Endothelial cell of umbilical vein (primary cell): ENCODE results near the gene CCDC74A. TPM values are rescaled to one million over a fixed set of nuclear protein-coding genes. Genes with fewer than 3 reads are reported as not detected.

Source experiments
- BruUV-seq: library from RNA; stranded (reverse); fragments of 400-500 nt; replicated peaks from 2 replicates; lab custom pipeline; 2021; lab: Mats Ljungman, UMichigan
- CTCF ChIA-PET: fragments of 300-600, 350-600 bp; sonication (Branson Sonifier 250); formaldehyde crosslinking; loops from one replicate; lab custom pipeline; 2021; ENCODE audit warnings: antibody characterized with exemption, inconsistent platforms; lab: Charles Lee
- POLR2A ChIA-PET: fragments of 300-600, 350-600 bp; sonication (Branson Sonifier 250); formaldehyde crosslinking; loops from one replicate; lab custom pipeline; 2021; ENCODE audit warnings: antibody characterized with exemption, inconsistent platforms; lab: Charles Lee
- DNase-seq: peaks from one replicate; pipeline ENCODE4 v3.0.0-alpha.2; 2011; ENCODE audit warnings: low read depth, low spot score
- FAIRE-seq: peaks from 2 replicates; lab custom pipeline; 2011; peaks lifted over from hg19 to GRCh38; lab: Jason Lieb, UNC
- H2AFZ ChIP-seq: 2 replicates; pipeline ENCODE4 v1.6.0; 2012; ENCODE audit warnings: low read depth, low read length, control low read depth, inconsistent platforms
- H3K27ac ChIP-seq: 2 replicates; pipeline ENCODE4 v1.5.1; 2011; ENCODE audit warnings: low read depth, mild to moderate bottlenecking, control low read depth, low read length, moderate library complexity; ENCODE audit not compliant: insufficient read depth
- H3K27me3 ChIP-seq, 2 experiments: 2 replicates each; pipeline versions ENCODE4 v1.6.0 to v1.6.1; 2011; ENCODE audit warnings: low read length in 2 of 2, mixed read lengths in 1 of 2; ENCODE audit not compliant: control insufficient read depth in 2 of 2, insufficient read depth in 2 of 2
- H3K36me3 ChIP-seq, 2 experiments: 2 replicates in 1 of 2; 3 replicates in 1 of 2; pipeline ENCODE4 v1.5.1; 2011; ENCODE audit warnings: low read length in 2 of 2, mild to moderate bottlenecking in 1 of 2, moderate library complexity in 1 of 2; ENCODE audit not compliant: control insufficient read depth in 2 of 2, insufficient read depth in 2 of 2; ENCODE audit errors: extremely low read depth in 1 of 2
- H3K4me1 ChIP-seq: 3 replicates; pipeline ENCODE4 v1.5.1; 2011; ENCODE audit warnings: mild to moderate bottlenecking, low read length; ENCODE audit not compliant: control insufficient read depth, insufficient read depth; ENCODE audit errors: extremely low read depth
- H3K4me2 ChIP-seq: 2 replicates; pipeline ENCODE4 v1.6.1; 2011; ENCODE audit warnings: low read length, control low read depth, mixed read lengths; ENCODE audit not compliant: insufficient read depth
- H3K4me3 ChIP-seq, 3 experiments: fragments of 200-600 bp in 1 of 3; sonication (generic), shearing (Covaris generic) in 1 of 3; replicated peaks in 1 of 3; 2 replicates each; pipeline ENCODE4 v1.5.1; 2011 to 2016; ENCODE audit warnings: control low read depth in 3 of 3, low read length in 3 of 3, mild to moderate bottlenecking in 2 of 3, inconsistent platforms in 1 of 3, low read depth in 1 of 3, moderate library complexity in 1 of 3; ENCODE audit not compliant: insufficient read depth in 1 of 3
- H3K79me2 ChIP-seq: 2 replicates; pipeline ENCODE4 v1.6.0; 2012; ENCODE audit warnings: low read length, inconsistent platforms; ENCODE audit not compliant: control insufficient read depth, insufficient read depth
- H3K9ac ChIP-seq: replicated peaks from 2 replicates; pipeline ENCODE3; 2011; ENCODE audit warnings: low read length, control low read depth; ENCODE audit not compliant: insufficient read depth; ENCODE audit errors: extremely low read depth
- H3K9me1 ChIP-seq: replicated peaks from 3 replicates; pipeline ENCODE4 v1.6.0; 2011; ENCODE audit warnings: mild to moderate bottlenecking, low read length; ENCODE audit not compliant: control insufficient read depth, insufficient read depth; ENCODE audit errors: extremely low read depth
- H3K9me3 ChIP-seq: replicated peaks from 2 replicates; pipeline ENCODE4 v1.5.1; 2012; ENCODE audit warnings: low read length, inconsistent platforms; ENCODE audit not compliant: control insufficient read depth, insufficient read depth
- H4K20me1 ChIP-seq: replicated peaks from 2 replicates; pipeline ENCODE3; 2011; ENCODE audit warnings: mild to moderate bottlenecking, low read length; ENCODE audit not compliant: control insufficient read depth, insufficient read depth; ENCODE audit errors: extremely low read depth
- CTCF ChIP-seq, 2 donors: IDR thresholded peaks; 1 replicate in 1 of 2; 2 replicates in 1 of 2; pipeline ENCODE4 v1.5.1; 2011; ENCODE audit warnings: low read length in 2 of 2, mild to moderate bottlenecking in 2 of 2, moderate library complexity in 2 of 2, control low read depth in 1 of 2, inconsistent platforms in 1 of 2, low read depth in 1 of 2; ENCODE audit not compliant: insufficient read depth in 1 of 2; ENCODE audit errors: extremely low read depth in 1 of 2
- EZH2 ChIP-seq: IDR thresholded peaks from 2 replicates; pipeline ENCODE4 v1.6.1; 2012; ENCODE audit warnings: borderline replicate concordance, low read depth, mild to moderate bottlenecking, moderate library complexity, low read length, inconsistent platforms; ENCODE audit not compliant: severe bottlenecking
- FOS ChIP-seq: IDR thresholded peaks from 2 replicates; pipeline ENCODE4 v1.6.1; 2011; ENCODE audit warnings: mild to moderate bottlenecking, low read length, moderate library complexity, borderline replicate concordance; ENCODE audit not compliant: insufficient read depth
- GATA2 ChIP-seq: IDR thresholded peaks from 2 replicates; pipeline ENCODE4 v1.7.0; 2011; ENCODE audit warnings: low read depth, mild to moderate bottlenecking, moderate library complexity, mixed read lengths, low read length; ENCODE audit not compliant: insufficient read length, insufficient read depth
- JUN ChIP-seq: IDR thresholded peaks from 2 replicates; pipeline ENCODE4 v1.6.1; 2011; ENCODE audit warnings: borderline replicate concordance, low read depth; ENCODE audit not compliant: insufficient read length, insufficient read depth
- MAX ChIP-seq: IDR thresholded peaks from 2 replicates; pipeline ENCODE4 v1.6.1; 2011; ENCODE audit not compliant: insufficient read depth, insufficient read length
- MYC ChIP-seq: IDR thresholded peaks from one replicate; pipeline ENCODE4 v1.6.1; 2011; ENCODE audit warnings: mild to moderate bottlenecking, low read depth, low read length
- POLR2A ChIP-seq: IDR thresholded peaks from 2 replicates; pipeline ENCODE4 v1.6.1; 2012; ENCODE audit warnings: low read depth, mild to moderate bottlenecking, control low read depth, low read length
- POLR2AphosphoS5 ChIP-seq: IDR thresholded peaks from 2 replicates; pipeline ENCODE4 v1.6.1; 2012; ENCODE audit warnings: low read depth, mild to moderate bottlenecking, control low read depth, low read length, moderate library complexity; ENCODE audit not compliant: insufficient read depth
- dilution Hi-C: fragments of 300-500 bp; cut with MboI; formaldehyde crosslinking; loops from one replicate; pipeline ENCODE4 v1.15.0; 2019; ENCODE audit warnings: low sequenced_read_pairs; ENCODE audit not compliant: extremely low pct_ligation_motif_present
- intact Hi-C: fragments of 100-400 bp; cut with micrococcal nuclease; formaldehyde crosslinking; loops from one replicate; pipeline ENCODE4 v1.10.0; 2022
- microRNA-seq: library from miRNA; unstranded; fragments of <30 nt; microRNA quantifications from one replicate; pipeline ENCODE4 v1.2.0, GENCODE V29; 2021; ENCODE audit warnings: borderline number of aligned reads, borderline replicate concordance
- polyA plus RNA-seq, 4 experiments: library from polyadenylated mRNA; depleted of rRNA in 3 of 4; stranded (reverse) in 3 of 4; unstranded in 1 of 4; fragments of >200 nt; gene quantifications; 2 replicates each; pipeline versions ENCODE4 v1.2.1 to v1.2.3, GENCODE V29; 2011 to 2012; ENCODE audit warnings: missing spikeins in 1 of 4
- total RNA-seq: library from RNA; stranded (reverse); gene quantifications from 2 replicates; pipeline ENCODE4 v1.2.3, GENCODE V29; 2021

Gene CCDC74A
- total and polyA plus RNA-seq, 2 donors (not counting 3 experiments of a cell fraction or from before 2014, with no cell fraction given) = 7.0 to 11.7 TPM

GRCh38 chr2:131580187-131580586, 52.5 kb downstream of the CCDC74A start:
- POLR2A ChIA-PET = no interaction called here
- H3K79me2 ChIP-seq = no peaks in the 10 kb centered on the region
- BruUV-seq = no TSS peak
- DNase-seq = no peak
- H3K27ac ChIP-seq = no peak overlapping the region
- dilution Hi-C loops = no loop called here
- CTCF ChIA-PET = no interaction called here
- no peaks in the 10 kb centered on the region for H4K20me1 ChIP-seq
- H3K9me3 ChIP-seq = no peaks in the 10 kb centered on the region
- H3K4me2 ChIP-seq = no peak overlapping the region
- FAIRE-seq = no peak
- no peaks in the 10 kb centered on the region for H3K4me1 ChIP-seq
- intact Hi-C loops = no loop called here
- no peak overlapping the region for H2AFZ ChIP-seq
- TF ChIP-seq FOS (no peak), EZH2 (no peak), CTCF (IDR thresholded peaks at IDR 0.05; ENCODE audit: extremely low read depth in 1 of 2, insufficient read depth in 1 of 2, low read depth in 1 of 2, low read length in 2 of 2) (no peak), GATA2 (no peak), POLR2A (no peak), POLR2AphosphoS5 (no peak), MAX (no peak), JUN (no peak), MYC (no peak)
- H3K27me3 ChIP-seq = peaks cover 7% of the 10 kb centered on the region in 2 experiments
- no peaks in the 10 kb centered on the region for H3K36me3 ChIP-seq
- H3K9ac ChIP-seq = no peak overlapping the region
- H3K4me3 ChIP-seq = no peak overlapping the region
- H3K9me1 ChIP-seq = no peaks in the 10 kb centered on the region

Small RNAs within 50 kb of the gene (microRNA-seq; reads per million reads assigned to microRNA genes)
- not detected for gene MIR4784

Other genes starting within 250 kb of the CCDC74A start
- gene RAB6D, start 163.7 kb upstream of the CCDC74A start, total RNA-seq = not detected in 2 replicates
- gene RAB6D, start 163.7 kb upstream of the CCDC74A start, polyA plus RNA-seq = 0.01 and 0.03 TPM in 2 replicates
- not detected in 2 replicates for gene TUBA3D, start 51.8 kb upstream of the CCDC74A start, total RNA-seq
- not detected in 2 replicates for gene TUBA3D, start 51.8 kb upstream of the CCDC74A start, polyA plus RNA-seq
- 170 and 184 TPM in 2 replicates for gene MZT2A, start 35.5 kb upstream of the CCDC74A start, total RNA-seq
- 117 and 204 TPM in 2 replicates for gene MZT2A, start 35.5 kb upstream of the CCDC74A start, polyA plus RNA-seq